Activated CD4-positive, alpha-beta T cell treated with anti-CD3 and anti-CD28 coated beads, Interleukin-2, amount 10 ng/mL, durations not matched to agents 24 days and 14 days (primary cell): ENCODE data around the gene EFNA5. TPM values are rescaled to one million over a fixed set of nuclear protein-coding genes. Genes with fewer than 3 reads are reported as not detected.
"Not testable (repeated sequence)": the region's sequence is repeated elsewhere in the genome, so short reads cannot be mapped to it uniquely, and the experiment has no call there.

Experiments
- DNase-seq: peaks from one replicate; pipeline ENCODE4 v3.0.0; 2022
- H3K27ac Mint-ChIP-seq: one replicate; pipeline ENCODE4 v1.8.0; 2022; ENCODE audit warnings: mild to moderate bottlenecking, mixed read lengths
- H3K27me3 Mint-ChIP-seq: one replicate; pipeline ENCODE4 v1.8.0; 2022; ENCODE audit warnings: mixed read lengths
- H3K36me3 Mint-ChIP-seq: one replicate; pipeline ENCODE4 v1.8.0; 2022; ENCODE audit warnings: low read depth, mild to moderate bottlenecking, mixed read lengths
- H3K4me1 Mint-ChIP-seq: one replicate; pipeline ENCODE4 v1.8.0; 2021; ENCODE audit warnings: mixed read lengths
- H3K4me3 Mint-ChIP-seq: one replicate; pipeline ENCODE4 v1.8.0; 2022; ENCODE audit warnings: mild to moderate bottlenecking, moderate library complexity, mixed read lengths
- H3K9me3 Mint-ChIP-seq: one replicate; pipeline ENCODE4 v1.8.0; 2021; ENCODE audit warnings: mixed read lengths
- intact Hi-C: fragments of 100-400 bp; cut with micrococcal nuclease; formaldehyde crosslinking; loops from one replicate; pipeline ENCODE4 v1.15.1; 2023
- total RNA-seq: library from RNA; stranded (reverse); gene quantifications from 2 replicates; pipeline ENCODE4 v1.2.3, GENCODE V29; 2022

Gene EFNA5
- total RNA-seq, 1 donor from 2014 or later, result not detected

DNA sequence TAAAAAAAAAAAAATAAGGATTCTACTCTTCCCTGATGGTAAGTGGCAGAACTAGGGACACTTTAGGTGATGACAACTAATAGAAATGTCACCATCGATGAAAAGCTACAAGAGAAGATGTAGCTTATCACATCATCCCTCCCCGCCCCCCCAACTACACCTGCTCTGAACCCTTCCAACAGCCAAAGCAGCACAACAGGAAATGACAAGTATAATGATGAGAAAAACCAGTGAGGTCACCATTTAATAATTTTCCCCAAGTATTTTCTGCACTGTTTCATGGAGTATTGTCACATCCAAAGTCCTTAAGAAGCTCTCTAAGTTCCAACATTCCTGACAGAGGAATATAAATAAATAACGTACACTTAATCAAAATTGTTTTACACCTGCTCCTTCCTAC is 221.4 kb downstream of the EFNA5 start:
- no peak for DNase-seq
- intact Hi-C loops, result no loop called here
- Mint-ChIP-seq H3K9me3 (no peaks in the 10 kb centered on the region), H3K4me1 (no peaks in the 10 kb centered on the region), H3K27ac (no peak overlapping the region), H3K27me3 (peaks cover 6% of the 10 kb centered on the region), H3K36me3 (no peaks in the 10 kb centered on the region), H3K4me3 (no peak overlapping the region)

DNA sequence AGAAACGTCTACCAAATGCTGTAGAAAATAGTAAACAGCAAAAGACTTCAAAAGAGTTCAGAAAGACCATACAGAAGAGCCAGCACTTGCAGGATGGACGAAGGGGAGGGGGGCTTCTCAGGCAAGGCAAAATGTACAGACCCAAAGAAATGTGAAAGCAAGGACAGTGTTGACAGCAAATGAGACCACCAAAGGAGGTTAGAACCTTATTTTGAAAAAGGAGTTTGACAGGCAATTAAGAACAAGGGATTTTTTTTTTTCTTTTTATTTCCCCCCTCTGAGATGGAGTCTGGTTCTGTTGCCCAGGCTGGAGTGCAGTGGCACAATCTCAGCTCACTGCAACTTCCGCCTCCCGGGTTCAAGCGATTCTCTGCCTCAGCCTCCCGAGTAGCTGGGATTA is 223.2 kb downstream of the EFNA5 start:
- peaks cover 4% of the 10 kb centered on the region for H3K27me3 Mint-ChIP-seq
- intact Hi-C loops, result no loop called here
- no peak overlapping the region for H3K27ac Mint-ChIP-seq
- no peaks in the 10 kb centered on the region for H3K36me3 Mint-ChIP-seq
- H3K4me1 Mint-ChIP-seq, result no peaks in the 10 kb centered on the region
- no peak overlapping the region for H3K4me3 Mint-ChIP-seq
- DNase-seq, result no peak
- H3K9me3 Mint-ChIP-seq, result no peaks in the 10 kb centered on the region

DNA sequence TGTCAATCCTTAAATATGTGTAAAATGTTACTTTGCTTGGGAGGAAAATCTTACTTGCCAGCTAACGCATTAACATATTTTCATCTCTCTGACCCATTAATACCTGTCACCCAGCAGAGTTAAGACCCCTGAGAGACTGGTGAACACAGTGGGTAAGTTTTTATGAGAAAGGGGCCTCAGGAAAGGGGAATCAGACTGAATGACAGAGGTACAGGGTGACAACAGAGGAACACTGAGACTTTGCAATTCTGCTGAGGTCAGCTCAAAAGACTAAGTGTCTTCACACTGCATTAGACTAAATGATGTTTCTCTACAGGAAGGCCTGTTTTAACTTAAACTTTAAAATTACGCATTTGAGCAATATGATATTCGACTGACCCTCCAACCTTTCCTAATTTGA is 223.8 kb downstream of the EFNA5 start:
- Mint-ChIP-seq H3K4me3 (no peak overlapping the region), H3K9me3 (no peaks in the 10 kb centered on the region), H3K4me1 (no peaks in the 10 kb centered on the region), H3K27ac (no peak overlapping the region), H3K27me3 (peaks cover 4% of the 10 kb centered on the region), H3K36me3 (no peaks in the 10 kb centered on the region)
- no peak for DNase-seq
- intact Hi-C loops, result no loop called here

DNA sequence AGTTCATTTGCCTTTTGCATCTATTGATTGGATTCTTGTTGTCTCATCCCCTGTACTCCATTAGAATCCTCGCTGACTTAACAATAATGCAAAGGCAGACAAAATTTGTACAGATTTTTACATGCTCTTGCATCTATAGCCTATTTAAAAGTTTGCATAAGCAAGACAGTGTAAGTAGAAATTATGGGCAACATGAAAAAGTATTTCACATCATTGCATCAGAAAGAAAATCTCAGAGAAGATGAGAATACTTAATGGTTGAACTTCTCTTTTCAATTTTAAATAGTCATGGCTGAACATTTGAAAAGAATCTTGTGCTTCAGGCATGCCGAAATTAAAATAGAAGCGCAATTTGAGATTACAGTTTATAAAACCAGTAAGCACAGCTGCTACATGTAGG is 226.4 kb downstream of the EFNA5 start:
- no peaks in the 10 kb centered on the region for H3K4me1 Mint-ChIP-seq
- no peaks in the 10 kb centered on the region for H3K36me3 Mint-ChIP-seq
- H3K27me3 Mint-ChIP-seq, result peaks cover 4% of the 10 kb centered on the region
- intact Hi-C loops, result no loop called here
- no peak overlapping the region for H3K4me3 Mint-ChIP-seq
- H3K27ac Mint-ChIP-seq, result no peak overlapping the region
- no peak for DNase-seq
- peaks cover 5% of the 10 kb centered on the region for H3K9me3 Mint-ChIP-seq

DNA sequence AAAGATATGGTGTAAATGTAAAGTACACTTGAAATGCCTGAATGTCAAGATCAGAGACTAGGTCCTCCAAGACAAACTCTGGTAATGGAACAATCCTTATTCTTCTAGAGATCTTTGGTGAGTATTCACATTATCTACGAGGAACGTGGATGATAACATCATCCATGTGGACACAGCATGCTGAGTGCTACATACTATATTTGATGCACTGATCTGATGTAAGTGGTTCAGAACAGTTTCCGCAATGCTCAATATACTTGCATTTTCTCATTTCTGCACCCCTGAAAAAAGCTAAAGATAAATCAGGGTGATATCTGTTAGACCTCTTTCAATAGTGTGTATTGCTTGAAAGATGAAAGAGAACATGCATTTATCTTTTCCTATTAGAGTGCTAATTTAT is 226.8 kb downstream of the EFNA5 start:
- Mint-ChIP-seq H3K4me3 (no peak overlapping the region), H3K4me1 (no peaks in the 10 kb centered on the region), H3K27me3 (peaks cover 4% of the 10 kb centered on the region), H3K9me3 (peaks cover 9% of the 10 kb centered on the region), H3K27ac (no peak overlapping the region), H3K36me3 (no peaks in the 10 kb centered on the region)
- DNase-seq, result no peak
- intact Hi-C loops, result no loop called here

DNA sequence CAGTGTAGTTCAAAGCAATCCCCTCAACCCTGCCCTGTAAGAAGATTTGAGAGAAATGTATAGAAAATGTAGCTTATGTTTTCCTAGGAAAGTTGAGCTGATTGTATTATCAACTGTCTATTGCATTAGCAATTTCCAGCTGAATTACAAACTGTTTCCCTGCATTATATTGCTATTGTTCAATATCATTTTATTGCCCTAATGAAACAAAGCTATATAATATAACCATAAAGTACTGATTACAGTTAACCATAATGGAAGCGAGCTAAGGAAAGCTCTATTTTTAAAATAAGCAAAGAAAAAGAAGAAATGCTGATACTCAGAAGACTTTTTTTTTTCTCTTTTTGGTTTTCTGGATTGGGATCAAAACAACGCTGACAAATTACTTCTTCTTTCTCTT is 228.3 kb downstream of the EFNA5 start:
- Mint-ChIP-seq H3K36me3 (no peaks in the 10 kb centered on the region), H3K9me3 (peaks cover 11% of the 10 kb centered on the region), H3K27me3 (peaks cover 3% of the 10 kb centered on the region), H3K4me1 (no peaks in the 10 kb centered on the region), H3K4me3 (no peak overlapping the region), H3K27ac (no peak overlapping the region)
- intact Hi-C loops, result no loop called here
- DNase-seq, result no peak

DNA sequence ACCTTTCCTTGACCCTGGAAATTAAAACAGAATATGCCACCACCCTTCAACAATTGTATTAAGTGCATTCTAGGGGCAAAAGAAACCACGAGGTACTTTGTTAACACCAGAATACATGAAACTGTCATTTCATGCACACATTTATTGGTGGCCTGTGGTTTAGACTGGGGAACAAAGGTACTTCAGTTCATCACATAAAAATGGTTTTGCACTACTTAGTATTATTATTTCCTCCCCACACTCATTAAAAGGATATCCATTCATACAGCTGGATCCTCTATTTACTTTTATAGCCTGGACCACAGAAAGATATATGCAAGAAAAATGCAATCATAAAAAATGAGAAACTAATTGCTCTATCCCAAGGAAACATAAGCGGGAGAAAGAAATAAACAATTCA is 230.9 kb downstream of the EFNA5 start:
- no peak overlapping the region for H3K27ac Mint-ChIP-seq
- intact Hi-C loops, result no loop called here
- H3K4me3 Mint-ChIP-seq, result no peak overlapping the region
- peaks cover 11% of the 10 kb centered on the region for H3K9me3 Mint-ChIP-seq
- no peak for DNase-seq
- peaks cover 4% of the 10 kb centered on the region for H3K27me3 Mint-ChIP-seq
- no peaks in the 10 kb centered on the region for H3K36me3 Mint-ChIP-seq
- no peaks in the 10 kb centered on the region for H3K4me1 Mint-ChIP-seq

DNA sequence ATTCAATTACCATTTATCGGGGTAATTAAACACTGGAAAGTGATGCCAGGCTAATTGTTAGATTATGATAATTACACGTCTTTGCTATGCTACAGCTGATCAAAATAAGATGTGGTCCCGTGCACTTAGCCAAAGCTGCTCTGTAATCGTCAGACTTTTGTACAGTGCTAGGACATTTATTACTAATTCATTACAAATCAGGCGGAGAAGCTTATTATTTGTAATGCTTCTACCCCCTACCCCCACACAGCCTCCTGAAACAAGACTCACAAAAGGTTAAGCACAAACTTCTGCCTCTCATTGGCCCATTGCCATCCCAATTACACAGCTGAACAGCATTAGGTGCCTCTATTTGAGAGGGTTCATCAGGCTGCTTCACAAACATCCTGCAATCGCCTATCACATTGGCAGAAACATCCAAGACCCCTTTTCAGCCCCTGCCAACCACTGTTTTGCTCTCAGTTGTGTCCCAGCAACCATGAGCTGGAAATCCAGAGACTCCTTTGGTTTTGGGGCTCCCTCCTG is 232.7 kb downstream of the EFNA5 start:
- Mint-ChIP-seq H3K36me3 (no peaks in the 10 kb centered on the region), H3K4me1 (no peaks in the 10 kb centered on the region), H3K9me3 (peaks cover 11% of the 10 kb centered on the region), H3K27ac (no peak overlapping the region), H3K27me3 (peaks cover 4% of the 10 kb centered on the region), H3K4me3 (no peak overlapping the region)
- no peak for DNase-seq
- intact Hi-C loops, result no loop called here

DNA sequence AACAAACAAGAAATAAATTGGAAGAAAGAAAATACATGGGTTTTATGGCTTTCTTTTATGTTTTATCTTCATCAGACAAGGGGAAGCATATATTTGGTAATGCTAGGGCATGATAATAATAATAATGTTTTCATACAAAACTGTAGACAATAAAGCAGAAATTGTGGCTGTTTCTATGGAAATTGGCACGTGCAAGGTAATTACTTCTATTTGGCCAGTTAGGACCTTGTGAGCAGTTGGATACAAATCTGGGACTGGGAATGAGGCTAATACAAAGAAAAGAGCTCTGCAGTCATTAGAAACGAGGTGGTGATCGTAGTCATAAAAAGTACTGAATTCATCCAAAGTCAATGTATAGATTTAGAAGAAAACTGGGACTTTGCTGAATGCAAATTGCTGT is 233.6 kb downstream of the EFNA5 start:
- intact Hi-C loops, result no loop called here
- DNase-seq, result no peak
- Mint-ChIP-seq H3K27ac (no peak overlapping the region), H3K4me3 (no peak overlapping the region), H3K27me3 (peaks cover 4% of the 10 kb centered on the region), H3K36me3 (no peaks in the 10 kb centered on the region), H3K4me1 (no peaks in the 10 kb centered on the region), H3K9me3 (peaks cover 11% of the 10 kb centered on the region)

DNA sequence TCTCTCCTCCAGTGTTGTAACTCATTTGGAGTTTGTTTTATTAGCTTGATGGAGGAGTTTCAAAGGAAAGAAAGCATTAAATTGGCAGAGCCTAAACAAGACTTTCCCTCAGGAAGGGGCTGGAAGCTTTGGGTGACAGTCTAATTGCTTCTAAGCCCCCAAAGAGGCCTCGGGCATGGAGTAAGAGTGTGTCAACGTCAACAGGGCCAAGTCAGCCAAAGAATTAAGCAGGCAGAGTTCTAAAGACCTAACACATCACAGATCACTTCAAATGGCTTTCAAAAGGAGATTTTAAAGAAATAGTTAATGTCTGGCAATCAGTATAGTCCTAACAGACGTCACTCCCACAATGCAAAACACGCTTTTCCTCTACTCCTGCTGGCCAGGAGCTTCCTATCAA is 234.5 kb downstream of the EFNA5 start:
- no peak overlapping the region for H3K4me3 Mint-ChIP-seq
- peaks cover 11% of the 10 kb centered on the region for H3K9me3 Mint-ChIP-seq
- no peak for DNase-seq
- intact Hi-C loops, result no loop called here
- no peaks in the 10 kb centered on the region for H3K36me3 Mint-ChIP-seq
- H3K4me1 Mint-ChIP-seq, result no peaks in the 10 kb centered on the region
- H3K27ac Mint-ChIP-seq, result no peak overlapping the region
- H3K27me3 Mint-ChIP-seq, result peaks cover 4% of the 10 kb centered on the region

DNA sequence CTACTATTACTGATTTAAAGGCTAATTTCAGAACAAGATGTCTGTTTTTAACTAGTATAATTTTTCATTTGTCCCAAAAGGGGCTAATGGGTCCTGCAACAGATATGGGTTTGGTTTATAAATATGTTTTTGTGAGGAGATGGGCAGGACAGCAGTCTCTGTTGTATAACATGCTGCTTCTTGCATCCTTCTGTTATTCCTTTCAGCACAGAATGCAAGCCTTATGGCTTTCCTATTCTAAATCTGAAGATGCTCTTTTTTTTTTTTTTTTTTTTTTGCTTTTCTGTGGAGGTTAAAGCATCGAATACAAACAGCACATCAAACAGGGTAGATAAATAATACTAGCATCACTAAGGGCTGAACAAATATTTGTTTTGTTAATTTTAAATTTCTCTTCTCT is 235.7 kb downstream of the EFNA5 start:
- no peaks in the 10 kb centered on the region for H3K36me3 Mint-ChIP-seq
- peaks cover 4% of the 10 kb centered on the region for H3K27me3 Mint-ChIP-seq
- no peak overlapping the region for H3K4me3 Mint-ChIP-seq
- no peak overlapping the region for H3K27ac Mint-ChIP-seq
- intact Hi-C loops, result no loop called here
- no peak for DNase-seq
- peaks cover 7% of the 10 kb centered on the region for H3K9me3 Mint-ChIP-seq
- H3K4me1 Mint-ChIP-seq, result peaks cover 2% of the 10 kb centered on the region

DNA sequence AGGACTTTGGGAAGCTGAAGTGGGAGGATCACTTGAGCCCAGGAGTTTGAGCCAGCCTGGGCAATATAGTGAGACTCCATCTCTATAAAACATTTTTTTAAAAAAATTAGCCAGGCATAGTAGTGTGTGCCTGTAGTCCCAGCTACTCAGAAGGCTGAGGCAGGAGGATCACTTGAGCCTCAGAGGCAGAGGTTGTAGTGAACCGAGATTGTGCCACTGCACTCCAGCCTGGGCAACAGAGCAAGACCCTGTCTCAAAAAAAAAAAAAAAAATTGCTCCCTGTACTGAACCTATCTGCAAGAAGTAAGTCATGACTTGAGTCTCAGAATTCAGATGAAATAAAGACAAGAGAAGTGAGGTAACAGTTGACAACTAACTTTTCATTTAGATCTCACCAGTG is 237.1 kb downstream of the EFNA5 start:
- intact Hi-C loops, H3K4me3 Mint-ChIP-seq, H3K4me1 Mint-ChIP-seq, H3K27me3 Mint-ChIP-seq, H3K27ac Mint-ChIP-seq, H3K9me3 Mint-ChIP-seq, H3K36me3 Mint-ChIP-seq, DNase-seq: not testable (repeated sequence)

DNA sequence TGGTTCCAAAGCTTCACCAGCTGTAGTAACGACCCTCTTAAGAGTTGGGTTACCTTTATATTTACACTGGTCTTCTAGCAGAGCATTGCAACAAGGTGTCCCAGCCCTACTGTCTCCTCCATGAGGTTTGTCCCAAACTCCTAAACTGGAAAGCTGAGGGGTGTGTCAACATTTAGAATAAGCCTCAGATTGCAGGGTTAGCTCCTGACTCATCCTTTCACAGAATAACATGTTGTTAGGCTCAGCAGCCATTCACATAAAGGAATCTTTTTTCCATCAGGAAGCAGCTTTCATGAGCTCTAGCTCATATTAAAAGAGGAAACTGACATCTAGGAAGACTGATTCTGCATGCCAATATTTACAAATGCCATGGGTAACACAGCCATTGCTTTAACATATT is 238.7 kb downstream of the EFNA5 start:
- peaks cover 2% of the 10 kb centered on the region for H3K4me1 Mint-ChIP-seq
- no peak overlapping the region for H3K27ac Mint-ChIP-seq
- intact Hi-C loops, result no loop called here
- H3K9me3 Mint-ChIP-seq, result no peaks in the 10 kb centered on the region
- no peak for DNase-seq
- no peaks in the 10 kb centered on the region for H3K36me3 Mint-ChIP-seq
- H3K4me3 Mint-ChIP-seq, result no peak overlapping the region
- peaks cover 4% of the 10 kb centered on the region for H3K27me3 Mint-ChIP-seq

DNA sequence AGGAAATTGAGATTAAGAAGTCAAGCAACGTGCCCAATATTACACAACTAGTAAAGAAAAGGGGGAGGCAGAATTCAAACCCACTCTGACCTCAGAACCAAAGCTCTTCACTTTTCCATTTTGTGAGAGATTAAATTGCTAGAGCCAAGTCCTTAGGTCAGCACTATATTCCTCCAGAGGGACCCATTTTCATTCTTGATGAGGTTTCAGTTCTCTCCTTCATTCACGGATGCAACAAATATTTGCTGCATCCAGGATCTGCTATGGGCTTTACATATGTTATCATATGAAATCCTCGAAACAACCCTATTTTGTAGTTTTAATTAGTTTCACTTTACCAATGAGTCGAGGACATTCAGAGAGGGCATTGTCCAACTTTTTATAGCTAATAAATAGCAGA is 239.2 kb downstream of the EFNA5 start:
- no peak overlapping the region for H3K27ac Mint-ChIP-seq
- peaks cover 2% of the 10 kb centered on the region for H3K4me1 Mint-ChIP-seq
- H3K4me3 Mint-ChIP-seq, result no peak overlapping the region
- intact Hi-C loops, result no loop called here
- peaks cover 4% of the 10 kb centered on the region for H3K27me3 Mint-ChIP-seq
- H3K36me3 Mint-ChIP-seq, result no peaks in the 10 kb centered on the region
- no peak for DNase-seq
- H3K9me3 Mint-ChIP-seq, result no peaks in the 10 kb centered on the region

DNA sequence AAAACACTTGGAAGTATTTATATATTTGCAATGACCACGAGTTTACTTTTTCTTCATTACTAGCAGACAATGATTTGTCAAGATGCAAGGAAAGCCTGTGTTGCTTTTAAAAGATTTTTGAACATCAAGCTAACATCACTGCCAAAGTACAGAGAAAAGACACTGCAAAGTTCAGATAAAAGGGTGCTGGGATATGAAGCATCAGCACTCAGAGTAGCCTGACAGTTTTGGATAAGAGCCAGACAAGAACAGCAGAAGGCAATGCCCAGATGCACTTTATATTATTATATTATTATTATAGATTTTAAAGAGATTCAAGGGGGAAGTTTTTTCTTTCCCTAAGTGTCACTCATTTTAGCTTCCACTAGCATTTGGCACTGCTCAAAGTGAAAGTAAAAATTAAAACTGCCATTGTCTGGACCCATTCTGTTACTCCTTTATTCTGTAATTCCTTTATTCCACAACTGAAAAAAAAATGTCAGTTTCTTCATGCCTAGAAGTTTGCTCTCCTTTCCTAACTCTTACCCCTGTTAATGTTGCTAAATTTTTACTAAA is 240.6 kb downstream of the EFNA5 start:
- H3K27me3 Mint-ChIP-seq, result peaks cover 4% of the 10 kb centered on the region
- H3K27ac Mint-ChIP-seq, result no peak overlapping the region
- H3K9me3 Mint-ChIP-seq, result no peaks in the 10 kb centered on the region
- DNase-seq, result no peak
- H3K4me1 Mint-ChIP-seq, result peaks cover 2% of the 10 kb centered on the region
- no peak overlapping the region for H3K4me3 Mint-ChIP-seq
- intact Hi-C loops, result no loop called here
- no peaks in the 10 kb centered on the region for H3K36me3 Mint-ChIP-seq
